Heart right ventricle (tissue), 16 donors: ENCODE results near the gene COX6A2. TPM values are rescaled to one million over a fixed set of nuclear protein-coding genes. Genes with fewer than 3 reads are reported as not detected.

Source experiments
- ATAC-seq, 8 donors: fragments of 200-7000 bp; cut with Tn5 transposase; one replicate each; pipeline ENCODE4 v1.9.1; 2020; ENCODE audit warnings: mild to moderate bottlenecking in 8 of 8, moderate library complexity in 8 of 8, moderate number of reproducible peaks in 1 of 8
- DNase-seq, 2 donors: peaks; one replicate each; pipeline ENCODE4 v3.0.0-alpha.2; 2020
- H3K27ac ChIP-seq, 10 donors: fragments of 200-600 bp; sonication (generic) in 2 of 10; one replicate each; pipeline versions ENCODE4 v1.5.0 to v1.8.0; 2020 to 2022; ENCODE audit warnings: mild to moderate bottlenecking in 3 of 10
- H3K27me3 ChIP-seq, 7 donors: fragments of 200-600 bp; one replicate each; pipeline ENCODE4 v1.8.0; 2021 to 2022; ENCODE audit warnings: mild to moderate bottlenecking in 2 of 7
- H3K36me3 ChIP-seq, 9 donors: fragments of 200-600 bp; sonication (generic) in 1 of 9; one replicate each; pipeline versions ENCODE4 v1.5.0 to v1.8.0; 2020 to 2022; ENCODE audit warnings: mild to moderate bottlenecking in 2 of 9
- H3K4me1 ChIP-seq, 9 donors: fragments of 200-600 bp; sonication (generic) in 1 of 9; one replicate each; pipeline versions ENCODE4 v1.5.0 to v1.8.0; 2020 to 2022; ENCODE audit warnings: mild to moderate bottlenecking in 4 of 9
- H3K4me3 ChIP-seq, 10 donors: fragments of 200-600 bp; sonication (generic) in 2 of 10; one replicate each; pipeline versions ENCODE4 v1.5.0 to v1.8.0; 2020 to 2022; ENCODE audit warnings: mild to moderate bottlenecking in 7 of 10, moderate library complexity in 2 of 10
- H3K9me3 ChIP-seq, 11 donors: fragments of 200-600 bp in 10 of 11; sonication (generic) in 2 of 11; one replicate each; pipeline versions ENCODE4 v1.5.0 to v1.8.0; 2013 to 2022; ENCODE audit warnings: mild to moderate bottlenecking in 2 of 11, control low read depth in 1 of 11, moderate library complexity in 1 of 11
- WGBS, 2 donors: extraction: QIAGEN DNeasy Blood & Tissue Kit; methylation state at CpG; one replicate each; pipeline ENCODE4 v1.1.7; 2013; ENCODE audit warnings: inconsistent platforms in 1 of 2; 5-methylcytosine and 5-hydroxymethylcytosine counted together
- intact Hi-C, 10 donors: fragments of 100-400 bp; cut with DNase I; formaldehyde crosslinking; loops; one replicate each; pipeline versions ENCODE4 v1.11.1 to v1.14.2; 2022
- polyA plus RNA-seq, 2 donors: library from polyadenylated mRNA; stranded (reverse); fragments of 200-250 nt; gene quantifications; one replicate each; pipeline ENCODE4 v1.2.3, GENCODE V29; 2013
- total RNA-seq, 10 donors: library from RNA; stranded (reverse); fragmentation: NEBNext Ultra II Directional in 3 of 10; extraction: Animal tissue kit (Norgen Biotek cat#: 25700) in 3 of 10; gene quantifications; one replicate each; pipeline versions ENCODE4 v1.2.1 to v1.2.4, GENCODE V29; 2021 to 2023
- TF ChIP-seq, protein P1 (sequence below), 9 donors: fragments of 200-600 bp; sonication (generic) in 2 of 9; IDR thresholded peaks; one replicate each; pipeline versions ENCODE4 v1.5.0 to v1.8.0; 2021 to 2022; ENCODE audit warnings: antibody characterized with exemption in 9 of 9, mild to moderate bottlenecking in 5 of 9, moderate library complexity in 1 of 9
- donor health status: Arrhythmogenic right ventricular cardiomyopathy.
- donor health status: ischemic (EF 13 %, LVEDD 7.1; RV severe dilation, severe dysfunction).
- donor health status: healthy with polysubstance abuse.
- donor health status: DM: no; HTN: yes; CAD: no.
- donor health status: DM: no; HTN: no; CAD: no.
- donor health status: ischemic (EF 25% LVEDD 6.9; RV normal size, moderate dysfunction).
- donor health status: ischemic (EF 25% LVEDD 5.7; RV mildly dilated, moderate dysfunction).
- donor health status: healthy.
- donor health status: DM: yes; HTN: yes; CAD: no.
- donor health status: Ischemic cardiomyopathy.
- donor health status: ischemic (EF 35%, LVEDD 5.7; RV mildly dilated, moderate dysfunction).
- donor health status: nonischemic (EF 11% LVEDD 7.7; RV severe dilation, severe dysfunction).
- donor health status: DM: yes; HTN: yes; CAD: no.
- donor health status: PGD.
- donor health status: ischemic (EF 29% LVEDD 5.4; RV normal size, mild dysfunction).
- donor health status: nonischemic (EF 23%, LVEDD 6.1; RV moderate dilation, normal function).

The COX6A2 gene
- total and polyA plus RNA-seq, 12 donors: 615 to 9,450 (median 1,411) TPM

DNA sequence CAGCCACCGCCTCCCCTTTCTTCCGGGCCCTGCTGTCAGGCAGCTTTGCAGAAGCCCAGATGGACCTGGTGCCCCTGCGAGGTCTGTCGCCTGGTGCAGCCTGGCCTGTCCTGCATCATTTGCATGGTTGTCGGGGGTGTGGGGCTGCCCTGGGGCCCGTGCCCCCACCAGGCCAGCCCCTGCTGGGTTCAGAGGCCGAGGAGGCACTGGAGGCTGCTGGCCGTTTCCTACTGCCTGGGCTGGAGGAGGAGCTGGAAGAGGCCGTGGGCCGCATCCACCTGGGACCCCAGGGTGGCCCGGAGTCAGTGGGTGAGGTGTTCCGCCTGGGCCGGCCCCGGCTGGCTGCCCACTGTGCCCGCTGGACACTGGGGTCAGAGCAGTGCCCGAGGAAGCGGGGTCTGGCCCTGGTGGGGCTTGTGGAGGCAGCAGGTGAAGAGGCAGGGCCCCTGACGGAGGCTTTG lies 38.3 kb upstream of the COX6A2 start:
- ATAC-seq (no peak), DNase-seq (no peak)
- TF ChIP-seq, protein P1, sequence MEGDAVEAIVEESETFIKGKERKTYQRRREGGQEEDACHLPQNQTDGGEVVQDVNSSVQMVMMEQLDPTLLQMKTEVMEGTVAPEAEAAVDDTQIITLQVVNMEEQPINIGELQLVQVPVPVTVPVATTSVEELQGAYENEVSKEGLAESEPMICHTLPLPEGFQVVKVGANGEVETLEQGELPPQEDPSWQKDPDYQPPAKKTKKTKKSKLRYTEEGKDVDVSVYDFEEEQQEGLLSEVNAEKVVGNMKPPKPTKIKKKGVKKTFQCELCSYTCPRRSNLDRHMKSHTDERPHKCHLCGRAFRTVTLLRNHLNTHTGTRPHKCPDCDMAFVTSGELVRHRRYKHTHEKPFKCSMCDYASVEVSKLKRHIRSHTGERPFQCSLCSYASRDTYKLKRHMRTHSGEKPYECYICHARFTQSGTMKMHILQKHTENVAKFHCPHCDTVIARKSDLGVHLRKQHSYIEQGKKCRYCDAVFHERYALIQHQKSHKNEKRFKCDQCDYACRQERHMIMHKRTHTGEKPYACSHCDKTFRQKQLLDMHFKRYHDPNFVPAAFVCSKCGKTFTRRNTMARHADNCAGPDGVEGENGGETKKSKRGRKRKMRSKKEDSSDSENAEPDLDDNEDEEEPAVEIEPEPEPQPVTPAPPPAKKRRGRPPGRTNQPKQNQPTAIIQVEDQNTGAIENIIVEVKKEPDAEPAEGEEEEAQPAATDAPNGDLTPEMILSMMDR (IDR thresholded peaks at IDR 0.05): no peak
- intact Hi-C loops: loop anchor here in 2 of 10 donors (10.0 kb wide), 1 partner anchor 408 kb away; the partner anchor contains the start of gene ZNF267 (in 2 of the 2)
- Histone ChIP-seq H3K27ac (peak overlapping the region in 4 of 10 donors; percentile 20 to 65 (median 44)), H3K4me3 (no peak overlapping the region), H3K4me1 (peaks cover 0 to 16% (median 7%) of the 10 kb centered on the region in 9 donors), H3K9me3 (no peaks in the 10 kb centered on the region), H3K36me3 (peaks cover 0 to 59% (median 28%) of the 10 kb centered on the region in 9 donors), H3K27me3 (peaks cover 0 to 6% (median 0%) of the 10 kb centered on the region in 7 donors)
- 95 to 96% methylated on average over 18 of the region's 18 CpGs for WGBS, 2 donors

DNA sequence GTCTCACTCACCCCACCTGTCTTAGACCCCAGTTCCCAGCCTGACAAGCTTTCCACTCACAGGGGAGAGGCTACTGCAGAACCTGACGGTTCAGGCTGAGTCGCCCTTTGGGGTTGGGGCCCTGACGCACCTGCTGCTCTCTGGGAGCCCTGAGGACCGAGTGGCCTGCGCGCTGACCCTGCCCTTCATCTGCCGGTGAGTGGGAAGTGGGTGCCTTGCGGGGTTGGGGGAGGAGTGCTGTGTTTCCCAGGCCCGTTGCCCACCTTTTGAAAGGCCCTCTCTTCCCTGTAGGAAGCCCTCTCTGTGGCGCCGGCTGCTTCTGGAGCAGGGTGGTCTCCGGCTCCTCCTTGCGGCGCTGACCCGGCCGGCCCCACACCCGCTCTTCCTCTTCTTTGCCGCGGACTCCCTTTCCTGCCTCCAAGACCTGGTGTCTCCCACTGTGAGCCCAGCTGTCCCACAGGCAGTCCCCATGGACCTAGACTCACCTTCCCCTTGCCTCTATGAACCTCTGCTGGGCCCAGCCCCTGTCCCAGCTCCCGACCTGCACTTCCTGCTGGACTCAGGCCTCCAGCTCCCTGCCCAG lies 37.7 kb upstream of the COX6A2 start:
- Histone ChIP-seq H3K36me3 (peaks cover 0 to 59% (median 28%) of the 10 kb centered on the region in 9 donors), H3K27me3 (peaks cover 0 to under 1% (median 0%) of the 10 kb centered on the region in 7 donors), H3K9me3 (no peaks in the 10 kb centered on the region), H3K27ac (no peak overlapping the region), H3K4me3 (no peak overlapping the region), H3K4me1 (peaks cover 0 to 13% (median 2%) of the 10 kb centered on the region in 9 donors)
- intact Hi-C loops: loop anchor here in 2 of 10 donors (10.0 kb wide), 1 partner anchor 409 kb away; the partner anchor contains the start of gene ZNF267 (in 2 of the 2)
- 92 to 96% methylated on average over 20 of the region's 20 CpGs for WGBS, 2 donors
- no peak for ATAC-seq
- TF ChIP-seq, protein P1 (IDR thresholded peaks at IDR 0.05): no peak
- DNase-seq: no peak

DNA sequence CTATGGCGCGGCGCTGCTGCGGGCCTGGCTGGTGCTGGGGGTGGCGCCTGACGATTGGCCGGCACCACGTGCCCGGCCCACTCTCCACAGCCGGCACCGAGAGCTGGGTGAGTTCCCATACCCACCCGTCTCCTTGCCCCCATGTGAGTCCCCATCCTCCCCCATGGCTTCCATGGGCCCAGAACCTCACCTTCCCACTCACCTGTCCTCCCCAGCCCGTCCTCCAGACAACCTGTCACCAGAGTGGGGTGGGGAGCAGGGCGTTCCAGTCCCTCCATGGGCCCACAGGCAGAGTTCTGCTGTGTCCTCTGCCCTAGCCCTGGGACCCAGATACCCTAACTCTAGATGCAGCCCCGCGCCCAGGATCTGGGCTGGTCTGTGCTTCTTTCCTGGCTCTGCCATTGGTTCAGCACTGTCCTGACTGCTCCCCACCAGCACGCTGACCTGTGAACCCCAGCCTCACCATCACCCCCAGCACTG lies 36.7 kb upstream of the COX6A2 start:
- intact Hi-C loops: loop anchor here in 3 of 10 donors (5.0 to 10.0 kb wide), 2 partner anchors 37 to 410 kb away; partner anchors contain the start of gene ZNF267 (in 2 of the 3)
- Histone ChIP-seq H3K36me3 (peaks cover 0 to 59% (median 28%) of the 10 kb centered on the region in 9 donors), H3K4me3 (no peak overlapping the region), H3K27me3 (no peaks in the 10 kb centered on the region), H3K9me3 (no peaks in the 10 kb centered on the region), H3K27ac (no peak overlapping the region), H3K4me1 (peaks cover 0 to 19% (median 9%) of the 10 kb centered on the region in 9 donors)
- TF ChIP-seq, protein P1 (IDR thresholded peaks at IDR 0.05): no peak
- ATAC-seq (no peak), DNase-seq (no peak)
- 94 to 97% methylated on average over 17 of the region's 17 CpGs for WGBS, 2 donors

DNA sequence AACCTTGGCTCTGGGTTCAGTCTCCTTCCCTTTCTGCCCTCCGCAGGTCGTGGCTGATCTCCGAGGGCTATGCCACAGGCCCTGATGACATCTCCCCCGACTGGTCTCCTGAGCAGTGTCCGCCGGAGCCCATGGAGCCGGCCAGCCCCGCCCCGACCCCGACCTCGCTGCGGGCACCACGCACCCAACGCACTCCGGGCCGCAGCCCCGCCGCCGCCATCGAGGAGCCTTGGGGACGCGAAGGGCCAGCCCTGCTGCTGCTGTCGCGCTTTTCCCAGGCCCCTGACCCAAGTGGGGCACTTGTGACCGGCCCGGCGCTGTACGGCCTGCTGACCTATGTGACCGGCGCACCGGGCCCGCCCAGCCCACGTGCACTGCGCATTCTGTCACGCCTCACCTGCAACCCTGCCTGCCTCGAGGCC lies 36.2 kb upstream of the COX6A2 start:
- Histone ChIP-seq H3K27ac (no peak overlapping the region), H3K4me3 (no peak overlapping the region), H3K4me1 (peaks cover 0 to 19% (median 9%) of the 10 kb centered on the region in 9 donors), H3K36me3 (peaks cover 0 to 59% (median 28%) of the 10 kb centered on the region in 9 donors), H3K27me3 (no peaks in the 10 kb centered on the region), H3K9me3 (no peaks in the 10 kb centered on the region)
- no peak for DNase-seq
- intact Hi-C loops: loop anchor here in 3 of 10 donors (5.0 to 10.0 kb wide), 2 partner anchors 38 to 410 kb away; partner anchors contain the start of gene ZNF267 (in 2 of the 3)
- TF ChIP-seq, protein P1 (IDR thresholded peaks at IDR 0.05): no peak
- WGBS, 2 donors: 97 to 98% methylated on average over 36 of the region's 36 CpGs
- ATAC-seq: no peak
